Stimulated activated CD4-positive, alpha-beta T cell treated with anti-CD3 and anti-CD28 coated beads, Interleukin-15, amount 100 ng/mL, for 48 hours (primary cell): ENCODE data around the gene PPP1R16B.

ENCODE experiments used
- DNase-seq, 2 donors: peaks; one replicate each; pipeline ENCODE4 v3.0.0-alpha.2; 2020; ENCODE audit warnings: low read depth in 2 of 2

PPP1R16B gene

DNA sequence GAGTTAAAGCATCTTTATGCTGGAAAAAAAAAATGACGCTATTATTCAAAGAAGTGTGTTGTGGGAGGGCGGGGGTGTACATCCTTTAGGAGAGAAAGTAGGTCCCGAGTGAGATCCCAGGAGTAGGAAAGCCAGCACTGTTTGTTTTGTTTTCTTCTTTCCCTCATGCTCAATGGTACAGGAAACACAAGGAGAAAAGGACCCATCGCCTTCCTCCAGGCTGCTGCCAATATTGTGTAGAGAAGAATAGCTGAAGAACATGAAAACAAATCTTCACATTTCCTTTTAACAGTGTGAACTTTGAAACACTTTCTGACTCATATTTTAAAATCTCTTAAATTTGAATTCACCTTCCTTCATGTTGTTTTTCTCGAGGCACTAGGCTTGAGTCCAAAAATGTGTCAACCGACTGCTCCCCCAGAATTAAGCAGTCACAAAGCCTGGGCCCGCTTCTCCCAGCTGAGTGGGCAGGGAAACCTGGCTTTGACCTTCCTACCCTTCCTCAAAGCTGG, 22.3 kb downstream of the PPP1R16B start:
- DNase-seq = no peak

DNA sequence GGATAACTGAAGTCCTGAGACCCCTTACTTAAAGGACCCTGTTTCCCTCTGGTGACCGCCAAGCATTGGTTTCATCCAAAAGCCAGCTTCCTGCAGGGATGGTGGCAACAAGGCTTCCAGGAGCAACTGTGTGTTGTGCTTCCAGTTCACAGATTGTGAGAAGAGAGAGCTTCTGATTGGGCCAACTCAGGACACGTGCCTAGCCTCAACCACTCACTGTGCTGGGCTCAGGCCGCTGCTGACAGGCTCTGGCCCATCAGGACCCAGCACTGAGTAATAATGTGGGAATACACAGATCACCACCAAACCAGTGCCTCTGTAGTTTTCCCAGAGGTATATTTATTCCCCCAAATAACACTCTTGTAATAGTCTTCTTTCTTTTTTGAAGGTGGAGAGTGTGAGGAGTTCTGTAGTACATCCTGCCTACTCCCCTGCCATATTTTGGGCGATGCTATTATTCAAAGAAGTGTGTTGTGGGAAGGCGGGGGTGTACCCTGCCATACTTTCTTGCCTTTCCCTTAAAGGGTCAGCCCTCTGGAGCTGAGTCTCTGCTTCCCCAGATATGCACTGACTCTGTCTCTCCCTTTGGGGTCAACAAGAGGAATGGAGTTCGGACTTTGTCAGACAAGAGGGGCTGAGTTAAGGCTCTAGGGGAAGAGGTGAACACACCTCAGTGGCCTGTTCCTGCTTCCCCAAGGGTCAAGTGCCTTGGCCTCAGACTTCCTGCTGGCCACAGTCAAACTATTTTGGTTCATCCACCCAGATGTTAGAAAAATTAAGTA, 23.2 kb downstream of the PPP1R16B start:
- DNase-seq = no peak

GRCh38 chr20:38829296-38829875, 23.9 kb downstream of the PPP1R16B start:
- DNase-seq = no peak

- DNase-seq = no peak
Measured at GRCh38 chr20:38830356-38830755, 24.9 kb downstream of the PPP1R16B start.

- DNase-seq = no peak
Measured at GRCh38 chr20:38831049-38831691, 25.7 kb downstream of the PPP1R16B start.

- no peak for DNase-seq
Measured at GRCh38 chr20:38831995-38832620, 26.6 kb downstream of the PPP1R16B start.

DNA sequence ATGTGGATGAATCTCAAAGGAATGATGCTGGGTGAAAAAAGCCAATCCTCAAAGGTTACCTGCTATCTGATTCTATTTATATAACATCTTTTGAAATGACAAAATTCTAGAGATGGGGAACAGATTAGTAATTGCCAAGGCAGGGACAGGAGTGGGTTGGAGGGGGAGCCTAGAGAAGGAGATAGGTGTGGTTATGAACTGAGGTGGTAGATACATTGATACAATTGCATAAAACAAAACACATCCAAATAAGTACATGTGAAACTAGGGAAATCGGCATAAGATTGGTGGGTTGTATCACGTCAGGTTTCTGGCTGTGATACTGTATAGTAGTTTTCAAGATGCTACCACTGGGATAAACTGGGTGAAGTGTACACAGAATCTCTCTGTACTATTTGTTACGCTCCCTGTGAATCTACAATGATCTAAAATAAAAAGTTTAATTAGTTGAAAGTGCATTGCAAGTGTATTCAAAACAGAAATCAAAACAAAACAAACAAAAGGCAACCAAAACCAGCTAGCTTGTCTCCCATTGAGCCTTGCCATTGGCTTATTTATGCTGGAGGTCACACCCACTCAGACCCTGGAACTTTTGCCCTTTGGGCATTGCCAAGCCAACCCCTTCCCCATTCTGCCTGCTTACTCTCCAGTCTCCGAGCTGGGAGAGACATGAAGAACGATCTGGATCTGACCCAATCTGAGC, 27.8 kb downstream of the PPP1R16B start:
- DNase-seq = peak; percentile 29 to 40

- no peak for DNase-seq
Measured at GRCh38 chr20:38833857-38834164, 28.3 kb downstream of the PPP1R16B start.

GRCh38 chr20:38834868-38835267, 29.4 kb downstream of the PPP1R16B start:
- DNase-seq = no peak

GRCh38 chr20:38835792-38836191, 30.3 kb downstream of the PPP1R16B start:
- DNase-seq = no peak

- DNase-seq = no peak
Measured at GRCh38 chr20:38836991-38837390, 31.5 kb downstream of the PPP1R16B start.

- DNase-seq = no peak
Measured at GRCh38 chr20:38838326-38838725, 32.8 kb downstream of the PPP1R16B start.

GRCh38 chr20:38839563-38839962, 34.1 kb downstream of the PPP1R16B start:
- no peak for DNase-seq

DNA sequence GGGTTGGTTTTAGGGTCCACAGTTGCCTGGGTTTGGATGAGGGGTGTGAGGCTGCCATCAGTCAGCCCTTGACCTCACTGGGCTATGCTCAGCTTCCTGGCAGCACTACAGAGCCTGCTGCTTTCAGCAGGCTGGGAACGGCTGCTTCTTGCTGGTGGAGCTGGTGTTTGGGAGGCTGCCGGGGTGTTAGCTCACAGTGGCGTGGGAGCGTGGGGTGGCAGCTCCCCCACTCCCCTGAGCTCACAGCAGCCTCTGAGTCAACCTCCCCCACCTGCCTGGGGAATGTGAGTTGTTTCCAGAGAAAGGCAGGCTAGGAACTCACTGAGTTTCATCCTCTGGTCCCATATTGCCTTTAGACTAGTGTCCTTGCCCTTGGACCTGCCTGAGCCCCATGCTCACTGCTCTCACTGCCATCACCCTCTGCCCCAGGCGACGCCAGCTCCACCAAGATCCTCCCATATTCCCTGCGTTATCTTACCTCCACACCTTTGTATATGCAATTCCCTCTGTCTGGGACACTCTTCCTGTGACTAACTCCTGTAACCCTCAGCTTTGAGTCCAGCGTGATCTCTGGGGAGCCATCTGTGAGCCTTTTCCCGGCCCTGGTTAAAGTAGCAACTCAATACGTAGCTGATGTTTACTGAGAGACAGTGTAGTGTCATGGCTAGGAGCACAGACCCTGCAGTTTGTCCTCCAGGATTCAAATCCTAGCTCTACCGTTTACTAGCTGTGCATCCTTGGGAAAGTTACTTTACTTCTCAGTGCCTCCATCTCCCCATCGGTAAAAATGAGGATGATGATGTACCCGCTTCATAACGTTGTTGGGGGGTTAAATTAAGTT, 34.8 kb downstream of the PPP1R16B start:
- DNase-seq = peak in 1 of 2 donors; percentile 37

DNA sequence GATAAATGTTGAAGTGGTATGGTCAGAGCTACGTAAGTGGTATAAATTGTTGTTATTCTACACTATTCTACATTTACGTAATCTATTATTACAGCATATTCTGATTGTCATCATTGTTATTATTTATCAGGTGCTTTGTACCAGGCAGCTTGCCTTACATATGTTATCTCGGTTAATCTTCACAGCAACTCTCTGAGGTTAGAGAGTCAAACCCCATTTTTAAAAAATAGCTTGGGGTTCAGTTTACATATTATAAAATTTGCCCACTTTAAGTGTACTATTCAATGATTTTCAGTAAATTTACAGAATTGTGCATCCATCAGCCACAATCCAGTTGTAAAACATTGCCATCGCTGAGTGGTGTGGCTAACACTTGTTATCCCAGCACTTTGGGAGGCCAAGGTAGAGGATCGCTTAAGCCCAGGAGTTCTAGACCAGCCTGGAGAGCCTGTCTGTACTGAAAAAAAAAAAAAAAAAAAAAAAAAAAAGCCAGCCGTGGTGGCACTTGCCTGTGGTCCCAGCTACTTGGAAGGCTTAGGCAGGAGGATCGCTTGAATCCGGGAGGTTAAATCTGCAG, 35.5 kb downstream of the PPP1R16B start:
- no peak for DNase-seq

DNA sequence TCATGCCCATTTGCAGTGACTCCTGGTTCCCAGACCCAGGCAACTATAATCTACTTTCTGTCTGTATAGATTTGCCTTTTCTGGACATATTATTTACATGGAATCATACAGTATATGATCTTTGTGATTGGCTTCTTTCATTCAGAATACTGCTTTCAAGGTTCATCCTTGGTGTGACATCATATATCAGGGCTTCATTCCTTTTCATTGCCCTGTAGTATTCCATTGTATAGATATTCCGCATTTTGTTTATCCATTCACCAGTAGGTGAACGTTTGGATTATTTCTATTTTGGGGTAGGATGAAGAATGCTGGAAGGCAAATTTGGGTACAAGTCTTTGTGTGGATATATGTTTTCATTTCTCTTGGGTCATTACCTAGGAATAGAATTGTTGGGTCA, 36.1 kb downstream of the PPP1R16B start:
- DNase-seq = no peak

- no peak for DNase-seq
Measured at GRCh38 chr20:38842026-38842425, 36.5 kb downstream of the PPP1R16B start.

GRCh38 chr20:38842558-38842981, 37.1 kb downstream of the PPP1R16B start:
- peak; percentile 75 to 76 for DNase-seq

DNA sequence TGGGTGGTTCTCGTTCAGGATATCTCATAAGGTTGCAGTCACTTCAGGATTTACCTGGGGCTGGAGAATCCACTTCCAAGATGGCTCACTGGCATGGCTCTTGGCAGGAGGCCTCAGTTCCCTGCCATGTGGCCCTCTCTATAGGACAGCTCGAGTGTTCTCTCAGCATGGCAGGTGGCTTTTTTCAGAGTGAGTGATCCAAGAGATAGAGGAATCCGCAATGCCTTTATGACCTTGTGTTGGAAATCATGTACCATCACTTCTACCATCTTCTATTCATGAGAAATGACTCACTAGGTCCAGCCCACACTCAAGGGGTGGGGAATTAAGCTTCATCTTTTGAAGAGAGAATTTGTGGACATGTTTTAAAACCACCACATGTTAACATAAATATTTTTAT, 37.8 kb downstream of the PPP1R16B start:
- DNase-seq = peak; percentile 57 to 58

DNA sequence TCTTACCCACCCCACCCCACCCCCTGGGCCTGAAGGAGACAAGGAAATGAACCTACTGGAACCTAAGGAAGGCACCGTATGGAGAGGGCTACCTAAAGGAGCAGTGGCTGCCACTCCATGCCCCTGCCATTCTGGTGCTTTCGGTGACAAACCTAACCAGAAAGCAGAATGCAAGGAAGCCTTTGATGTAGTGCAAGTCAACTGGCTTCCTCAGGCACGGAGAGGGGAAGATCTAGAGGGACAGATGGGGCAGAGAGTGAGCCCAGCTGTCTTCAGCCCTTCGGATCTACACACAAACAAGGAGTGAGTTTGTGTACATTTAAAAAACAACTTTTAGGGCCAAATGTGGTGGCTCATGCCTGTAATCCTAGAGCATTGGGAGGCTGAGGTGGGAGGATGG, 39.5 kb downstream of the PPP1R16B start:
- no peak for DNase-seq

GRCh38 chr20:38847840-38848239, 42.3 kb downstream of the PPP1R16B start:
- no peak for DNase-seq
